Upper lobe of left lung (tissue), 4 donors: ENCODE results near the gene SQOR.

ENCODE experiments used
- EP300 ChIP-seq, 4 donors: sonication (generic); formaldehyde crosslinking; IDR thresholded peaks; one replicate each; pipeline ENCODE4 v1.5.1; 2017; ENCODE audit warnings: antibody characterized with exemption in 4 of 4, control low read depth in 2 of 4
- POLR2A ChIP-seq, 4 donors: fragments of 450-650 bp; IDR thresholded peaks; one replicate each; pipeline ENCODE4 v1.5.1; 2016 to 2017; ENCODE audit warnings: antibody characterized with exemption in 4 of 4, mild to moderate bottlenecking in 2 of 4
- POLR2AphosphoS5 ChIP-seq, 2 donors: sonication (generic); formaldehyde crosslinking; IDR thresholded peaks; one replicate each; pipeline ENCODE4 v1.5.1; 2017; ENCODE audit warnings: antibody characterized with exemption in 2 of 2
- TF ChIP-seq, protein P1 (sequence below), 6 experiments: fragments of 450-650 bp in 4 of 6; fragments of 200-600 bp in 2 of 6; sonication (generic) in 2 of 6; IDR thresholded peaks; one replicate each; pipeline ENCODE4 v1.5.1; 2016 to 2019; ENCODE audit warnings: antibody characterized with exemption in 6 of 6

DNA sequence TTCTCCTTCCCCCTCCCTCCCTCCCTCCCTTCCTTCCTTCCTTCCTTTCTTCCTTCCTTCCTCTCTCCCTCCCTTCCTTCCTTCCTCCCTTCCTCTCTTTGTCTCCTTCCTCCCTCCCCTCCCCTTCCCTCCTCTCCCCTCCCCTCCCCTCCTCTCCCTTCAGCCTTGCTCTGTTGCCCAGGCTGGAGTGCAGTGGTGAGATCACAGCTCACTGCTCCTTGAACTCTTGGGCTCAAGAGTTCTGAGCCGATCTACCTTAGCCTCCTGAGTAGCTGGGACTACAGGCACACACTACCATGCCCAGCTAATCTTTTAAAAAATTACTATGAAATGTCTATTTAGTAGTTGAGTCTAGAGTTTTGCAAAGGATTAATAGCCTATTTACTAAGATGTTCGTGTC, 32.2 kb downstream of the SQOR start:
- TF ChIP-seq, protein P1, sequence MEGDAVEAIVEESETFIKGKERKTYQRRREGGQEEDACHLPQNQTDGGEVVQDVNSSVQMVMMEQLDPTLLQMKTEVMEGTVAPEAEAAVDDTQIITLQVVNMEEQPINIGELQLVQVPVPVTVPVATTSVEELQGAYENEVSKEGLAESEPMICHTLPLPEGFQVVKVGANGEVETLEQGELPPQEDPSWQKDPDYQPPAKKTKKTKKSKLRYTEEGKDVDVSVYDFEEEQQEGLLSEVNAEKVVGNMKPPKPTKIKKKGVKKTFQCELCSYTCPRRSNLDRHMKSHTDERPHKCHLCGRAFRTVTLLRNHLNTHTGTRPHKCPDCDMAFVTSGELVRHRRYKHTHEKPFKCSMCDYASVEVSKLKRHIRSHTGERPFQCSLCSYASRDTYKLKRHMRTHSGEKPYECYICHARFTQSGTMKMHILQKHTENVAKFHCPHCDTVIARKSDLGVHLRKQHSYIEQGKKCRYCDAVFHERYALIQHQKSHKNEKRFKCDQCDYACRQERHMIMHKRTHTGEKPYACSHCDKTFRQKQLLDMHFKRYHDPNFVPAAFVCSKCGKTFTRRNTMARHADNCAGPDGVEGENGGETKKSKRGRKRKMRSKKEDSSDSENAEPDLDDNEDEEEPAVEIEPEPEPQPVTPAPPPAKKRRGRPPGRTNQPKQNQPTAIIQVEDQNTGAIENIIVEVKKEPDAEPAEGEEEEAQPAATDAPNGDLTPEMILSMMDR (IDR thresholded peaks at IDR 0.05) = no peak
- TF ChIP-seq POLR2A (IDR thresholded peaks at IDR 0.05) (no peak), POLR2AphosphoS5 (IDR thresholded peaks at IDR 0.05) (no peak), EP300 (IDR thresholded peaks at IDR 0.05) (no peak)
